ENCODE data around the gene DPEP3.
"Not testable (repeated sequence)": the region's sequence is repeated elsewhere in the genome, so short reads cannot be mapped to it uniquely, and the experiment has no call there.

The DPEP3 gene

GRCh38 chr16:68000450-68000849 lies 20.2 kb upstream of the DPEP3 start:
- peak overlapping the region; percentile 20 for H3K27ac Mint-ChIP-seq
- H3K4me3 Mint-ChIP-seq = no peak overlapping the region
- no peak for ATAC-seq (replicated peaks)
- H3K36me3 Mint-ChIP-seq = peaks cover 0 to 2% of the 10 kb centered on the region in 2 donors
- H3K27me3 Mint-ChIP-seq = no peaks in the 10 kb centered on the region
- DNase-seq = no peak
- peaks cover 1 to 5% of the 10 kb centered on the region in 2 donors for H3K9me3 Mint-ChIP-seq
- H3K4me1 Mint-ChIP-seq = peaks cover 39 to 61% of the 10 kb centered on the region in 2 donors

- H3K4me3 Mint-ChIP-seq = peak overlapping the region; percentile 45 to 75
- DNase-seq (no peak), ATAC-seq (replicated peaks) (peak; percentile 44 to 49)
- H3K9me3 Mint-ChIP-seq = peaks cover 1 to 5% of the 10 kb centered on the region in 2 donors
- peaks cover 0 to 2% of the 10 kb centered on the region in 2 donors for H3K36me3 Mint-ChIP-seq
- H3K27ac Mint-ChIP-seq = peak overlapping the region; percentile 91
- H3K27me3 Mint-ChIP-seq = no peaks in the 10 kb centered on the region
- H3K4me1 Mint-ChIP-seq = peaks cover 42 to 61% of the 10 kb centered on the region in 2 donors
Measured at GRCh38 chr16:67999985-68000384, 19.7 kb upstream of the DPEP3 start.

DNA sequence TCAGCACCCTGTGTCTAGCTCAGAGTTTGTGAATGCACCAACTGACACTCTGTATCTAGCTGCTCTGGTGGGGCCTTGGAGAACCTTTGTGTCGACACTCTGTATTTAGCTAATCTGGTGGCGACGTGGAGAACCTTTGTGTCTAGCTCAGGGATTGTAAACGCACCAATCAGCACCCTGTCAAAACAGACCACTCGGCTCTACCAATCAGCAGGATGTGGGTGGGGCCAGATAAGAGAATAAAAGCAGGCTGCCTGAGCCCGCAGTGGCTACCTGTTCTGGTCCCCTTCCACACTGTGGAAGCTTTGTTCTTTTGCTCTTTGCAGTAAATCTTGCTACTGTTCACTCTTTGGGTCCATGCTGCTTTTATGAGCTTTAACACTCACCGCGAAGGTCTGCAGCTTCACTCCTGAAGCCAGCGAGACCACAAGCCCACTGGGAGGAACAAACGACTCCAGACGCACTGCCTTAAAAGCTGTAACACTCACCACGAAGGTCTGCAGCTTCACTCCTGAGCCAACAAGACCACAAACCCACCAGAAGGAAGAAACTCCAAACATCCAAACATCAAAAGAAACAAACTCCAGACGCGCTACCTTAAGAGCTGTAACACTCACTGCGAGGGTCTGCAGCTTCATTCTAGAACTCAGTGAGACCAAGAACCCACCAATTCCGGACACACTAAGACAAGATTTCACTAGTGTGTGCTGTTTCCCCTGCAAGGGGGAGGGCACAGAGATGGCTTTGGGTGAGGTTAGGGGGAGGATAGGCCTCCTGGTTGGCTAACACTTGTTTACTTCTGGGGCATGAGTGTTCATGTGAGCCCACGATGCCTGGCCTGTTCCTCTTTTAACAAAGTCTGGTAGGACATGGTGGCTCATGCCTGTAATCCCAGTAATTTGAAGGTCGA lies 18.7 kb upstream of the DPEP3 start, which contains the start of gene DPEP2:
Gene DPEP2 (minus strand): TSS at position 706 of the 910 bp plus-strand sequence. CDS start 6,272 bp downstream, outside the sequence.
- ATAC-seq (replicated peaks) (peak; percentile 79 to 85), DNase-seq (peak; percentile 46)
- not testable (repeated sequence) for H3K36me3 Mint-ChIP-seq, H3K9me3 Mint-ChIP-seq, H3K27me3 Mint-ChIP-seq
- peaks cover 44 to 63% of the 10 kb centered on the region in 2 donors for H3K4me1 Mint-ChIP-seq
- peak within 1 kb of the TSS; percentile 75 to 78 for H3K4me3 Mint-ChIP-seq
- peak within 1 kb of the TSS; percentile 91 for H3K27ac Mint-ChIP-seq

GRCh38 chr16:67998231-67998778 lies 18.0 kb upstream of the DPEP3 start:
- not testable (repeated sequence) for H3K27me3 Mint-ChIP-seq; DNase-seq; H3K9me3 Mint-ChIP-seq; H3K36me3 Mint-ChIP-seq; ATAC-seq (replicated peaks); H3K4me3 Mint-ChIP-seq
- Mint-ChIP-seq H3K4me1 (peaks cover 49 to 70% of the 10 kb centered on the region in 2 donors), H3K27ac (peak overlapping the region; percentile 91)

GRCh38 chr16:67996666-67997065 lies 16.4 kb upstream of the DPEP3 start:
- Mint-ChIP-seq H3K27ac (peak overlapping the region; percentile 85), H3K36me3 (peaks cover 0 to 2% of the 10 kb centered on the region in 2 donors), H3K9me3 (peaks cover 1 to 5% of the 10 kb centered on the region in 2 donors), H3K4me3 (no peak overlapping the region), H3K27me3 (no peaks in the 10 kb centered on the region), H3K4me1 (peaks cover 59 to 87% of the 10 kb centered on the region in 2 donors)
- ATAC-seq (replicated peaks) (no peak), DNase-seq (no peak)

DNA sequence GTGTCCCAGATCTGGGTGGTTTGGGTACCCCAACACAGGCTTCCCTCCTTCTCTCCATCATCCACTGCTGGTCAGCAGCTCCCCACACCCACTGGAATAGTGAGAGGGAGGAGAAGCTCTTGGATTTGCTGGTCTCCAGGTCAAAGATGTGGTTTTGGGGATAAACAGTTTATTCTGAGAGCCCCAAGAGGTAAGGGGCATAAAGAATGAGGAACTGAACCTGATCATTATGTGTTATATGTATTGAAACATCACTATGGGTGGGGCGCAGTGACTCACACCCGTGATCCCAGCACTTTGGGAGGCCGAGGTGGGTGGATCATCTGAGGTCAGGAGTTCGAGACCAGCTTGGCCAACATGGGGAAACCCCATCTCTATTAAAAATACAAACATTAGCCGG lies 15.1 kb upstream of the DPEP3 start:
- Mint-ChIP-seq H3K4me3 (peak overlapping the region in 1 of 2 donors; percentile 2), H3K27me3 (no peaks in the 10 kb centered on the region), H3K9me3 (peaks cover 1 to 5% of the 10 kb centered on the region in 2 donors), H3K4me1 (peaks cover 56 to 77% of the 10 kb centered on the region in 2 donors), H3K27ac (peak overlapping the region; percentile 94), H3K36me3 (peaks cover 0 to 2% of the 10 kb centered on the region in 2 donors)
- DNase-seq (peak; percentile 66), ATAC-seq (replicated peaks) (peak; percentile 56 to 57)

GRCh38 chr16:67994040-67994408 lies 13.7 kb upstream of the DPEP3 start:
- H3K27me3 Mint-ChIP-seq, H3K36me3 Mint-ChIP-seq, DNase-seq, H3K9me3 Mint-ChIP-seq: not testable (repeated sequence)
- peaks cover 49 to 77% of the 10 kb centered on the region in 2 donors for H3K4me1 Mint-ChIP-seq
- H3K4me3 Mint-ChIP-seq = peak overlapping the region; percentile 69 to 80
- ATAC-seq (replicated peaks) = peak; percentile 12 to 13
- peak overlapping the region; percentile 97 for H3K27ac Mint-ChIP-seq

- no peaks in the 10 kb centered on the region for H3K27me3 Mint-ChIP-seq
- DNase-seq = peak; percentile 92
- H3K36me3 Mint-ChIP-seq = peaks cover 0 to 2% of the 10 kb centered on the region in 2 donors
- ATAC-seq (replicated peaks) = peak; percentile 77 to 86
- H3K4me1 Mint-ChIP-seq = peaks cover 49 to 78% of the 10 kb centered on the region in 2 donors
- peaks cover 0 to 1% of the 10 kb centered on the region in 2 donors for H3K9me3 Mint-ChIP-seq
- H3K27ac Mint-ChIP-seq = peak overlapping the region; percentile 97
- peak overlapping the region; percentile 69 to 80 for H3K4me3 Mint-ChIP-seq
Measured at GRCh38 chr16:67993207-67994039, 13.1 kb upstream of the DPEP3 start.

GRCh38 chr16:67992661-67993206 lies 12.4 kb upstream of the DPEP3 start:
- DNase-seq = no peak
- peak overlapping the region; percentile 97 for H3K27ac Mint-ChIP-seq
- peaks cover 0 to 2% of the 10 kb centered on the region in 2 donors for H3K36me3 Mint-ChIP-seq
- no peak for ATAC-seq (replicated peaks)
- H3K4me3 Mint-ChIP-seq = peak overlapping the region; percentile 57 to 80
- peaks cover 0 to 1% of the 10 kb centered on the region in 2 donors for H3K9me3 Mint-ChIP-seq
- H3K27me3 Mint-ChIP-seq = no peaks in the 10 kb centered on the region
- H3K4me1 Mint-ChIP-seq = peaks cover 51 to 81% of the 10 kb centered on the region in 2 donors

GRCh38 chr16:67990018-67990386 lies 9.7 kb upstream of the DPEP3 start:
- no peaks in the 10 kb centered on the region for H3K27me3 Mint-ChIP-seq
- H3K36me3 Mint-ChIP-seq = no peaks in the 10 kb centered on the region
- DNase-seq = no peak
- H3K9me3 Mint-ChIP-seq = no peaks in the 10 kb centered on the region
- H3K4me3 Mint-ChIP-seq = no peak overlapping the region
- H3K4me1 Mint-ChIP-seq = peaks cover 47 to 75% of the 10 kb centered on the region in 2 donors
- no peak for ATAC-seq (replicated peaks)
- peak overlapping the region; percentile 7 for H3K27ac Mint-ChIP-seq

- ATAC-seq (replicated peaks) (peak in 1 of 2 donors; percentile 12), DNase-seq (no peak)
- Mint-ChIP-seq H3K9me3 (no peaks in the 10 kb centered on the region), H3K4me1 (peaks cover 47 to 75% of the 10 kb centered on the region in 2 donors), H3K27ac (peak overlapping the region; percentile 53), H3K4me3 (no peak overlapping the region), H3K27me3 (no peaks in the 10 kb centered on the region), H3K36me3 (no peaks in the 10 kb centered on the region)
Measured at GRCh38 chr16:67989322-67990017, 9.2 kb upstream of the DPEP3 start.

DNA sequence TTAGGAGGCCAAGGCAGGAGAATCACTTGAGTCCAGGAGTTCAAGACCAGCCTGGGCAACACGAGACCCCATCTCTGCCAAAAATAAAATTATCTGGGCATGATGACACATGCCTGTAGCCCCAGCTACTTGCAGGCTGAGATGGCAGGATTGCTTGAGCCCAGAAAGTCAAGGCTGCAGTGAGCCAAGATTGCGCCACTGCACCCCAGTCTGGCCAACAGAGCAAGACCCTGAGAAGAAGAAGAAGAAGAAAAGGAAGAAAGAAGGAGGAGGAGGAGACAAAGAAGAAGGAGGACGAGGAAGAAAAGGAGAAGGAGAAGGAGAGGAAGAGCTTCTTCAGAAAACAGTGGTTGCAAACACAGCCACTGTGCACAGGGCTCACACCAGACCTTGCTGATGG lies 8.4 kb upstream of the DPEP3 start:
- no peak for DNase-seq
- Mint-ChIP-seq H3K27me3 (no peaks in the 10 kb centered on the region), H3K4me3 (peak overlapping the region in 1 of 2 donors; percentile 9), H3K36me3 (no peaks in the 10 kb centered on the region), H3K9me3 (no peaks in the 10 kb centered on the region), H3K27ac (peak overlapping the region; percentile 53), H3K4me1 (peaks cover 47 to 79% of the 10 kb centered on the region in 2 donors)
- no peak for ATAC-seq (replicated peaks)

DNA sequence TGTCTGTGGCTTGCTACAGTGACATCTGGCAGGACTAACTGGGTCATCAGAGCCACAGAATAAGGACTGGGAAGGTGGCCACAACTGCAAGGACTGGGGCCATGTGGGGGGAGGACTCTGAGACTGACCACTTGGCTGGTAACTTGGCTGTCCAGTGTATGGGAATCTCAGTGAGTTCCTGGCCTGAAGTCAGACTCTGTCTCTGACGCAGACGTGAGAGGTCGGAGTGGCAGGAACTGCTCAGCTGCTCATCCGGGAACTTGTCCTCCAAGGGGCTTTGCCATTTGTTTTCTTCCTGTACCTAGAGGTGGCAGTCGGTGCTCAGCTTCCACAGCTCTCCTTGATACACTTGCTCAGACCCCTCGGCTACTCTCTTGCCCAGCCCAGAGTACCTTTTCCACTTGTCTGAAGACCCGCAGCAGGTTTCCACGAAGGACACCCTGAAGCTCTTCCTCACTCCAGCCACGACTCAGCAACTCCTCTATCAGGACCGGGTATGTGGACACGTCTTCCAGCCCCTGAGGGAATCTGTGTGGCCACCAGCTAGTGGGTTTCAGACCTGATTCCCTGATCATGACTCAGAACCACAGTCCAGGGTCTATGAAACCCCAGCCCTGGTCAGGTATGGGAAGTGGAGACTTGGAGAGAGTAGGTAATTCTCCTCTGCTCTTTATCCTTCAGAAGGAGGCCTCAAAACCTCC lies 7.3 kb upstream of the DPEP3 start:
- Mint-ChIP-seq H3K4me3 (no peak overlapping the region), H3K36me3 (no peaks in the 10 kb centered on the region), H3K9me3 (no peaks in the 10 kb centered on the region), H3K4me1 (peaks cover 49 to 79% of the 10 kb centered on the region in 2 donors), H3K27ac (peak overlapping the region; percentile 86), H3K27me3 (no peaks in the 10 kb centered on the region)
- DNase-seq (no peak), ATAC-seq (replicated peaks) (no peak)
